Activated T-cell treated with anti-CD3 and anti-CD28 coated beads, Interleukin-2, amount 50 U/mL, for 48 hours (primary cell): Measurements from ENCODE around the gene KIAA2012.

Experiments used
- DNase-seq, 2 experiments: peaks; one replicate each; pipeline ENCODE4 v3.0.0-alpha.2; 2020

Gene KIAA2012

DNA sequence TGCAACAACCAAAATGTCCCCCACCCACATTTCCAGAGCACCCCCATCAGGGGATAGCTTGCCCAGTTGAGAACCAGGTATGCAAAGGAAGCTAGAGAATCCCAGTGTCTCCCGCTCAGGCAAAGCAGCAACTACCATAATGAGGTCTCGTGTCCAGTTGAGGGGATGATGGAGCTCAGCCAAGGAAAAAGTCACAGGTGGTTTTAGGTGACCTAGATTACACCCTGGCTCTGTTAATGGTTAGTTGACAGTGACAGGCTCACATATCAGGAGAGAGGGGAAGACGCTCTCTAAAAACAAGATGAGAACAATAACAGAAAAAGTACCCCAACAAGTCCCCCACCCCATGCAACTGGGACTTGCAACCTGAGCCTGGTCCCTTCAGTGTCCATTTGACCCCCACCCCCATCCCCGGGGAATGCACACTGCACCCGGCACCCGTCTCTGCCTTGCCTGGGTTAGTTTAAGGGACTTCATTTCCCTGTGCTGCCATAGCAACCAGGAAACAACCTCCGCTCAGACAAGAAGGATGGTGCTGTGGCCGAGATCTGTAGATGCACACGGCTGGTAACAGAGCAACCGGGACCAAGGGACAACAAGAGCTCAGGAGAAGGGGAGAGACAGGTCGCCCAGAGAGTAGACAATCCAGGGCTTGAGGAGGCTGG lies at the start of gene KIAA2012:
Gene KIAA2012 (plus strand): TSS at position 519 of the 665 bp plus-strand sequence. CDS start 373 bp downstream, outside the sequence.
- DNase-seq, result no peak

DNA sequence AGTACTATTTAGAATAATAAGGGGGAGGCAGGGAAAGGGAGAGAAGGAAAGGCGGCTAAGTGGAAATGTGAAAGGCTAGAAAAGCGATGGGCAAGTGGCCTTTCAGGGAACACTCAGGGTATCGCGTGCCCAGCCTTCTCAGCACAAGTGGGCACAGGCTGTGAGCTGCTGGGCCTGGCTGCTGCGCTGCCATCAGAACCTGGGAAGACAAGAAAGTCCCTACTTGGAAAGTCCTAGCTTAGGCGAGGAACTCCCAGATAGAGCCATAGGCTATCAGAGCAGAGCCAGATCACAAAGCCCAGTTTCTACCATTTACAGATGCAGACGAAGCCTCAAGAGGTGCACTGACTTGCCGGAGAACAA lies 49.2 kb upstream of the KIAA2012 start:
- no peak for DNase-seq

DNA sequence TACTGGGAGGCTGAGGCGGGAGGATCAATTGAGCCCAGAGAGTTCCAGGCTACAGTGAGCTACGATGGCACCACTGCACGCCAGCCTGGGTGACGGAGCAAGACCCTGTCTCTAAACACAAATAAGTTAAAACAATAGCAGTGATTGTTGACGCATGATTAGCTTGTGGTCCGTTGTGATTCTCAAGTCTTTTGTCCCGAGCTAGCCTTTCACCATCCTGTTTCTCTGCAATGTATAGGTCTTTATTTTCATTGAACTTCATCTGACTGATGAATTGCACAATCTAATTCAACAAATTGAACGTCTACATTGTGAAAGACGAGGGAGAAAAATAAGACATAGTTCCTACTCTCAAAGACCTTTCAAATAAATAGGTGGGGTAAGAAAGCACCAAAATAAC lies 48.2 kb upstream of the KIAA2012 start:
- no peak for DNase-seq

DNA sequence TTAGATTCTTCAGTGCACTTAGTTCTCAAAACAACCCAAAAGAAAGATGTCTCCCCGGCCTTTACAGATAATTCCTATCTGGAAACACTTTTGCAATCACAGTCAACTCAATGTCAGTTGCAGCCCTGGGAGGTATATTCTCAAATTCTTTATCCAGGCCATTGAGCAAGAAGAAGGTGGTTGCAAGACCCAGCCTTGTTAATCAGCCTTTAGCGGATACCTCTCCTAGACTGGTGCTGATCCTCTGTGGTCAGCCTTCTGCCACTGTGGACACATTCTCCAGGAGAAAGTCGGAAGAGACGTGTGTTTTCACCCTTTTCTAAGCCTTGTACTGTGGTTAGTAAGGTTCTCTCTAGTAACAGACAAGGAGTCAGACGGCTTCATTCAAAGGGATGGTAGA lies 47.2 kb upstream of the KIAA2012 start:
- no peak for DNase-seq

DNA sequence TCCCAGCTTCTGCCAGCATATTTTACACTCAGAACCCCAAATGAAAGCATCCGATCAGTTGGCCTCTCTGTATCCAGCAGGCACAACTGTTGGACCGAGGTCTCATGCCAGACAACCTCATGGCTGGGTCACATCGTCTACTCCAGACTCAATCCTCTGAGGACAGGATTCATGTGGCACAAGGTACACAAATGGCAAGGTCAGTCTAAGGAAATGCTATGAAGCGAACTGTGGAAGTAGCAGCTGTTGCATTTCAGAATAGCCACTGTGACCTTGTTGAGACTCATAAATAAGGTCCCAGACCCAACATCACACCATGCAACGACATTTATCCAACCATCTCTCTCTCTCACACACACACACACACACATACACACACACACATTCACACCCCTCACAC lies 46.5 kb upstream of the KIAA2012 start:
- DNase-seq, result no peak

DNA sequence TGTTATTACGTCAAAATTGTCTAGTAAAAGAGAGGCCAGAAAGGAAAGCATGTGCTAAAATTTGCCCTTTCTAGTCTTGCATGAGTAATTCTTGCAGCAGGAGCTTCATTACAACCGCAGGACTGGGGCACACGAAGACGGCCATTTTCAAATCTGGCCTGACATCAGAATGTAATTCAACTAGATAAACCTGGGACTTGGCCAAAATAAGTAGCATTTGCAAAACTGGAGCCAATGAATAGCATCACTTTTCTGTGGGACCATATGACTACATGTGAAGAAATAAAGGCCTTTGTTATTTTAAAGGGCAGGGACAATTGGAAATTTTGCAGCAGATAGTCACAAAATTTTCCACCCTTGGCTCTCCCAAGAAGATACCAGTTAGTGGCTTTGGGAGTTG lies 42.4 kb upstream of the KIAA2012 start:
- DNase-seq, result no peak

DNA sequence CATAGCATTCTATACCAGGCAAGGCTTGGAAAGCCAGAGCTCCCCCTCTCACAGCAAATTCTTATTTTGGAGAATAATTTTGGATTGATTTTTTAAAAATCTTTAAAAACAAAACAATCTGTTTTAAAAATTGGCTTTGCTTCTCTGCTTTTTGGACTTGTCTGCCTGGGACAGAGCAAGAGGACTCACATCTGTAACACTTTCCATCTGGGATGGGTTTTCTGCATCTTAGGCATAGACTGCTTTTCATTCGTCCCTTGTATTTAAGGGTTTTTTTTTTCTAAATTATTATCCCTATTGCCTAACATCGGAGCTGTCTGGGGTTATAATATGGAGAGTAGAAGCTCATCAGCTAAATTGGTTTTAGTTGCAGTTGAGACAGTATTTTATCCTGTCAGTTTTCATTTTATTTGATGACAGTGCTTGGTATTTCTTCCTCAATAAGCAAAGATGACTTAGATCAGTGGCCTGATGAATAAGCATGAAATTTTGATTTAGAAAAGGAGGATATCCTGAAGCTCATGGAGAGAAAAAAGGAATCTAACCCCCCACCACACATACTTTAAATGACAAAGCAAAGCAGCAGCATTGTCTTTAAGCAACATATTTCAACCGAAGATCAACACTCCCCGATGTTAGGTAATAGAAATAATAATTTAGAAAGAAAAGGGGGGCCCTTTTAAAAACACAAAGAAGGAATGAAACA lies 41.7 kb upstream of the KIAA2012 start:
- DNase-seq, result no peak

DNA sequence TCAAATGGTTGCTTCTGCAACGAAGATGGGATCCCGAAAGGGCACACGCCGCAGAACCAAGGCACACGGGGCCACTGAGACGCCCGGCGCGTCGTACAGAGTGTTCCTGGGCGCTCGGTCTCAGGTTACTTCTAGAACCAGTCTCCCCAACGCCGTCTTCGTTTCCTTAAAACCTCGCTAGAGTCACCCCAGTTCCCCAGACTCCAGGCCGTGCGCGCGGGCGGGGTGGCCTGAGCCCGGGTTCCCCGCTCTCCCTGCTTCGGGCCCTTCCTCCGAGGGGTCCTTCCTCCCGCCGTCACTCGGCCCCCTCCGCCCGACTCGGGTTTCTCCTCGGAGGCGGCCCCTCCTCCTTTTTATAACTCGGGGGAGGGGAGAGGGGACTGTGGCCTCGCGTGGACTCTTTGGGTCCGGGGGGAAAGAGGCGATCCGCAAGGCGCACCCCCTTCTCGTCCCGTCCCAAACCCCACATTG lies 40.2 kb upstream of the KIAA2012 start:
- DNase-seq, result peak in 1 of 2 experiments; percentile 61

DNA sequence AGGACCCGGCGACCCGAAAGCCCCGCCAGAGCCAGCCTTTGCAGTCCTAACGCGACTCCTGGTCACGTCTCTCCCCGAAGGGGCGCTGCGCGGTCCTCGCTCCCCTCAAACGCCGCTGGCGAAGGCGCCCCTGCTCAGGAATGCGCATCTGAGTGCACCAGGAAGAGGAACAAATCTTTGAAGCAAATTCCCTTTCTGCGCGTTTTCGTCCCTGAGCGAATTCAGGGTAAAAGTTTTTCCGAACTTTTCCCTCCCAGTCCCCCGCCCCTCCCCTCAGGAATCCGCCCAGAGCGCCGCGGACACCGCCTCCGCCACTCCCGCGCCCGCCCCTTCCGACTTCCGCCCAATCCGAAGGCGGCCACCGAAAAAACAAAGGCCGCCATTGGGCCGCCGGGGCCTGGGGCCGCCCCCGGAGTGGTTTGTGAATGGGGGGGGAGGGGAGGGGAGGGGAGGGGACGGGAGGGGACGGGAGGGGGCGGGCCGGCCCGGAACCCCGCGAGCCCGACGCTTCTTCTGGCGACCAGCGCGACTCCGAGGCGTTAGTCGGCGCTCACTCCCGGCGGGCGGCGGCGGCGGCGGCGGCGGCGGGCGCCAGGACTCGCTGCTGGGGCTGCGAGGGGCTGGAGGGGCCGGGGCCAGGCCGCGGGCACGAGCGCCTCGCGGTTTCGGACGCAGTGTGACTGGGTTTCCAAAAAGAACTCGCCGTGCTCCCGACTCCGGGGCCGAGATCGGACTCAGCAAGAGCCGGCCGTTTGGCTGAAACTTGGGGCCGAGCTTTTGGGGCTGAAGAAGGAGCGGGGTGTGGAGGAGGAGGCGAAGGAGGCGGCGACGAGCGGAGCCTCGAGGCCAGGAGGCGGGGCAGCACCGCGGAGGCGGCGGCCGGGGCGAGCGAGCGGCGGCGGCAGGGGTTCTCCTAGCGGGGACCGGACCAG lies 39.5 kb upstream of the KIAA2012 start, which contains the start of gene FZD7:
Gene FZD7 (plus strand): TSS at position 539 of the 932 bp plus-strand sequence. CDS start 793 bp downstream, outside the sequence.
- peak; percentile 85 to 87 for DNase-seq

DNA sequence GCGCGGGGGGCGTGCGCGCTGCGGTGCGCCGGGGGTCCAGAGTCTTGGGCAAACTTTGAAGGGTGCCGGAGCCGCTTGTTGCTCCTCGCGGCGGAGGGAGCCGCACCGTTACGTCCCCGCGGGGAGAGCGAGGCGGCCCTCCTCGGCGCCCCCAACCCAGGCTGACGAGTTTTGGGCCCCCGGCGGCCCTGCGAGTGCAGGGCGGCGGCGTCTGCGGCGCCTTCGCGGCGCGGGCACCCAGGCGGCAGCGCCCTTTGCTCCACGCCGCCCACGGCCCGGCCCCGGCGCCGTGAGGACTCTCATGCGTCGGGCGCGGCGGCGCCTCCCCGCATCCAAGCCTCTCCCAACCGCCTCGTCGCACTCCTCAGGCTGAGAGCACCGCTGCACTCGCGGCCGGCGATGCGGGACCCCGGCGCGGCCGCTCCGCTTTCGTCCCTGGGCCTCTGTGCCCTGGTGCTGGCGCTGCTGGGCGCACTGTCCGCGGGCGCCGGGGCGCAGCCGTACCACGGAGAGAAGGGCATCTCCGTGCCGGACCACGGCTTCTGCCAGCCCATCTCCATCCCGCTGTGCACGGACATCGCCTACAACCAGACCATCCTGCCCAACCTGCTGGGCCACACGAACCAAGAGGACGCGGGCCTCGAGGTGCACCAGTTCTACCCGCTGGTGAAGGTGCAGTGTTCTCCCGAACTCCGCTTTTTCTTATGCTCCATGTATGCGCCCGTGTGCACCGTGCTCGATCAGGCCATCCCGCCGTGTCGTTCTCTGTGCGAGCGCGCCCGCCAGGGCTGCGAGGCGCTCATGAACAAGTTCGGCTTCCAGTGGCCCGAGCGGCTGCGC lies 38.6 kb upstream of the KIAA2012 start:
- DNase-seq, result peak; percentile 51 to 55

DNA sequence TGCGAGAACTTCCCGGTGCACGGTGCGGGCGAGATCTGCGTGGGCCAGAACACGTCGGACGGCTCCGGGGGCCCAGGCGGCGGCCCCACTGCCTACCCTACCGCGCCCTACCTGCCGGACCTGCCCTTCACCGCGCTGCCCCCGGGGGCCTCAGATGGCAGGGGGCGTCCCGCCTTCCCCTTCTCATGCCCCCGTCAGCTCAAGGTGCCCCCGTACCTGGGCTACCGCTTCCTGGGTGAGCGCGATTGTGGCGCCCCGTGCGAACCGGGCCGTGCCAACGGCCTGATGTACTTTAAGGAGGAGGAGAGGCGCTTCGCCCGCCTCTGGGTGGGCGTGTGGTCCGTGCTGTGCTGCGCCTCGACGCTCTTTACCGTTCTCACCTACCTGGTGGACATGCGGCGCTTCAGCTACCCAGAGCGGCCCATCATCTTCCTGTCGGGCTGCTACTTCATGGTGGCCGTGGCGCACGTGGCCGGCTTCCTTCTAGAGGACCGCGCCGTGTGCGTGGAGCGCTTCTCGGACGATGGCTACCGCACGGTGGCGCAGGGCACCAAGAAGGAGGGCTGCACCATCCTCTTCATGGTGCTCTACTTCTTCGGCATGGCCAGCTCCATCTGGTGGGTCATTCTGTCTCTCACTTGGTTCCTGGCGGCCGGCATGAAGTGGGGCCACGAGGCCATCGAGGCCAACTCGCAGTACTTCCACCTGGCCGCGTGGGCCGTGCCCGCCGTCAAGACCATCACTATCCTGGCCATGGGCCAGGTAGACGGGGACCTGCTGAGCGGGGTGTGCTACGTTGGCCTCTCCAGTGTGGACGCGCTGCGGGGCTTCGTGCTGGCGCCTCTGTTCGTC lies 37.7 kb upstream of the KIAA2012 start:
- peak; percentile 39 to 53 for DNase-seq

DNA sequence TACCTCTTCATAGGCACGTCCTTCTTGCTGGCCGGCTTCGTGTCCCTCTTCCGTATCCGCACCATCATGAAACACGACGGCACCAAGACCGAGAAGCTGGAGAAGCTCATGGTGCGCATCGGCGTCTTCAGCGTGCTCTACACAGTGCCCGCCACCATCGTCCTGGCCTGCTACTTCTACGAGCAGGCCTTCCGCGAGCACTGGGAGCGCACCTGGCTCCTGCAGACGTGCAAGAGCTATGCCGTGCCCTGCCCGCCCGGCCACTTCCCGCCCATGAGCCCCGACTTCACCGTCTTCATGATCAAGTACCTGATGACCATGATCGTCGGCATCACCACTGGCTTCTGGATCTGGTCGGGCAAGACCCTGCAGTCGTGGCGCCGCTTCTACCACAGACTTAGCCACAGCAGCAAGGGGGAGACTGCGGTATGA lies 37.1 kb upstream of the KIAA2012 start:
- DNase-seq, result no peak

DNA sequence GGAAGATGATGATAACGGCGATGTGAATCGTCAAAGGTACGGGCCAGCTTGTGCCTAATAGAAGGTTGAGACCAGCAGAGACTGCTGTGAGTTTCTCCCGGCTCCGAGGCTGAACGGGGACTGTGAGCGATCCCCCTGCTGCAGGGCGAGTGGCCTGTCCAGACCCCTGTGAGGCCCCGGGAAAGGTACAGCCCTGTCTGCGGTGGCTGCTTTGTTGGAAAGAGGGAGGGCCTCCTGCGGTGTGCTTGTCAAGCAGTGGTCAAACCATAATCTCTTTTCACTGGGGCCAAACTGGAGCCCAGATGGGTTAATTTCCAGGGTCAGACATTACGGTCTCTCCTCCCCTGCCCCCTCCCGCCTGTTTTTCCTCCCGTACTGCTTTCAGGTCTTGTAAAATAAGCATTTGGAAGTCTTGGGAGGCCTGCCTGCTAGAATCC lies 36.4 kb upstream of the KIAA2012 start:
- DNase-seq, result no peak

DNA sequence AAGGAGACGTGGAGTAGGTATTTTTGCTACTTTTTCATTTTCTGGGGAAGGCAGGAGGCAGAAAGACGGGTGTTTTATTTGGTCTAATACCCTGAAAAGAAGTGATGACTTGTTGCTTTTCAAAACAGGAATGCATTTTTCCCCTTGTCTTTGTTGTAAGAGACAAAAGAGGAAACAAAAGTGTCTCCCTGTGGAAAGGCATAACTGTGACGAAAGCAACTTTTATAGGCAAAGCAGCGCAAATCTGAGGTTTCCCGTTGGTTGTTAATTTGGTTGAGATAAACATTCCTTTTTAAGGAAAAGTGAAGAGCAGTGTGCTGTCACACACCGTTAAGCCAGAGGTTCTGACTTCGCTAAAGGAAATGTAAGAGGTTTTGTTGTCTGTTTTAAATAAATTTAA lies 36.0 kb upstream of the KIAA2012 start:
- DNase-seq, result no peak

DNA sequence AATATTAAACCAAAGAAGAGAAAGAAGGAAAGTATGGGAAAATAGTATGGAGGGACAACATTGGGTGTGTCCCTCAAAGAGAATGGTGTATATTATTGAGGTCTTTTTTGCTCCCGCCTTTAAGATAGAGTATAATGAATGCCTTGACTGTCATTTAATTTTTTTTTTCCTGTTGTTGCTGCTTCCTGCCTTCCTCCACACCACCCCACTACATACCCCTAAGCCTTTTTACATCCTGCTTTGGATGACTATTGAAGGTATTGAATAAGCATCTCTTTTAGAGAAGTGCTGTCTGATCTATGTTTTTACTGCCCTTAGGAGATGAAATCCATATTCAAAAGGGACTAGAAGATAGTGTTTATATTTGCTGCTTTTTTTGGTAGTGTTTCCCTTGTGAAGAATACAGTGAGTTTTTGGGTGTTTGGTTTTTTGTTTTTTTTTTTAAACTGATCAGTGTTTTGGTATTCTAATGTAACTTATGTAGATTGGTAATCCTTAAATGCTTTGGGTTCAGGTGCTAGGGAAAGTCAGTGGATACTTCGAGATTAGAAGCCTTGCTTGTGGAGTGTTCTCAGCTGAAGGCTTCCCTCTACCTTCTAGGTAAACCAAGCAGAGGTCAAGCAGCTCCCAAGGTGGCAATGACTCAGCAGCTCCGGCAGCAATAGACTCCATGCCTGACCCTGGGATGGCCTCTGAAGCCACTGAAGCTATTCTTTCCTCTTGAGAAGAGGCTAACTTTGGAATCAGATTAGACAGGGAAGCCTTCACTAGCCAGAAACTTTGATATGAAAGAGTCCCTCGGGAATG lies 34.4 kb upstream of the KIAA2012 start:
- no peak for DNase-seq

DNA sequence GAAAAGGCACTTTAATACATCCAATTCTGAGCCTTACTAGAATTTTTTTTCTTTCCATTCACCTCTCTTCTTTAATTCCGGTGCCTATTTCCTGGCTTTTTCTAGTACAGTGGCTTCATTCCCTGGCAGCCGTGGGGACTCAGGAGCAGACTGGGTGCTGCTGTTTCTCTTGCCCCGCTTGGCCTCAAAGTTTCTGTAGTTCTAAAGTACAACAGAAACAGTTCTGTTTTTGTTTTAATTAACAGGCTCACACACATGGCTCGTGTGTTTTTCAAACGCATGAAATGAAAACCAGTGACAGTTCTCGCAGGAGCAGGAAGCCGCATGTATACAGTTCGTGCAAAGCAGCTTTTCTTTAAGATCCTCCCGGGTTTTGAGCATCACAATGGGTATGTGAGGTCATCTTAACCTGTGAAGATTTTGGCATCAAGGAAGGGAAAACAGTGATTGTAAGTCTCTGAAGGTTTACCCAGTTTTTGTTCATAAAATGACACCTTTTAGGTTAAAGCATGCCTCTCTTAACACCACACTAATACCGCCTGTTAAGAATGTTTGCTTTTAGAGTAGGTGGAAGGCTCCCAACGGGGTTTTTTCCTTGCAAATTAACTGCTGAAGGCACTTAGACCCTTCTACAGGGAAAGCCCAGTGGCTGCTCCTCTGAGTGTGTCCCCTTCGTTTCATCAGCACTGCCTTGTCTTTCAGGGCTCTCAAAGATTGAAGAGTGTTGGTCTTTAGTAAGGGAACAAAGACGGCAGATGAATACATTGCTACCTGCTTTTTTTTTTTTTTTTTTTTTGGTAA lies 33.6 kb upstream of the KIAA2012 start:
- DNase-seq, result no peak

DNA sequence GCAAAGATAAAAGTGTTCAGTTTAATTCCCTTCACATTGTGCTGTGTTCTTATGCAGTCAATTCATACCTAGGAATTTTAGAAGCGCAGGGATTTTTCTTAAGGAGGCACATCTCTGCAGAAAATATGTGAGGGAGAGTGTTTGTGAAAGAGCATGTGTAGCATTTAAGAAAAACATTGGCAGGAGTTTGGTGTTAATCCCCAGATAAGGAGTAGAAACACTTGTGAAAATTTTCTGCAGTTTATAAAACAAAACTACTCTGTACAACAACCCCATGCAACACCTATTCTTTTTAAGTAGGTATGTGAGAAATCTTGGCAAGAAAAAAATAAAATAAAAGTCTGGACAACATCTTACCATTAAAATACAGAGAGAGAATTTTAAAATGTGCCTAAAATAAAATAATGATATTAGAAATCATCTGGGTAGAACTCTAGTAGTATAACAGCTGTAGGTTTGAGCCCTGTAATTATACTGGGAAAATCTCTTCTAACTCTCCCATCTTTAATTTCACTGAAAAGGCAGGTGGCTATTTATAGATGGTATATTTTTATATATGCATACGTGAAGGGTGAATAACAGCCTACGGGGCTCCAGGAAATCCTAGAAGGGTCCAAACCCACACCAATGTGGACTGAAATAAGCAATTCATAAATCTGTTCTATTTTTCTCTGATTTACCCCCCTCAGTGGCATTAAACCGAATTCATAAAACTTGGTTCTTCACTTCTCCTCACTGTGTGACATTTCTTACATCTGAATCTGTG lies 32.8 kb upstream of the KIAA2012 start:
- no peak for DNase-seq

DNA sequence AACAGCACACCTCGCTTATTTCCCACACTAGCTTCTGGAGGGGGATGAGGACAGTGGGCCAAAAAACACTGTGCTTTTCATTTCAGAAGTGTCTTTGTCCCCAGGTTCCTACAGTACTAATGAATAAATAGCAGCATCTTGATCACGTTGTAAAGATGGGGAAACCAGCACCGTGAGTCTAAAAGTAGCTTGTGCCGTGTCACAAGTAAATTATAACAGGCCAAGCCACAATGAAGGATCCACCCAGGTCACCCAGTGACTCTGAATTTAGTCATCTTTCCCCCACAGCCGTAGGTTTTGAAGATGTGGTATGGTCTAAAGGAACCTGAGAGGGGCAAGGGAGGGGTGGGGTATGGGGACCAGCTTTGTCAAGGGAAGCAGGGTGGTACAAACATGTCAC lies 30.6 kb upstream of the KIAA2012 start:
- DNase-seq, result no peak

DNA sequence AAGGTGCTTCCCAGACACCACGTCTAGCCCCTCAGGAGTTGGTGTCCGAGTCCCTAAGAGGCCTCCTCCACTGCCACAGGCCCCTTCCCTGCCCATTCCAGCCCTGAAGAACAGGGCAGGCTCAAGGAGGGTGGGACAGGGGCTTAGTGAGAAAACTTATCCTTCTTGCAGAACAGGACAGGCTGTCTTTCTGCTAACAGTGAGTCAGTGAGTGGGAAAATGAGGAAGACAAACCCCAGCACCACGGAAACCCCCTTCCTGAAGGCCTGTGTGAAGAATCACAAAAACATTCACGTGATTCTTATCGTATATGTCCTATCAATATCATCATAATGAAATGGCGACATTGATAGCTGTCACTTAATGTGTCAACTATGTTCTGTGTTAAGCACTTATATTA lies 29.6 kb upstream of the KIAA2012 start:
- no peak for DNase-seq
